Transverse colon (tissue), 4 donors: ENCODE data around the gene IZUMO4. TPM values are rescaled to one million over a fixed set of nuclear protein-coding genes. Genes with fewer than 3 reads are reported as not detected.
A peak's percentile ranks its signal among the peaks of the same experiment; 100 is the strongest.
"Not testable (repeated sequence)": the region's sequence is repeated elsewhere in the genome, so short reads cannot be mapped to it uniquely, and the experiment has no call there.

ENCODE experiments used
- DNase-seq: peaks from one replicate; pipeline ENCODE4 v3.0.0-alpha.2; 2019
- H3K27ac ChIP-seq, 4 donors: fragments of 200-600 bp; sonication (generic); 2 replicates each; pipeline ENCODE4 v1.5.1; 2016 to 2018; ENCODE audit warnings: inconsistent platforms in 4 of 4
- H3K27me3 ChIP-seq: fragments of 200-600 bp; sonication (generic); 2 replicates; pipeline ENCODE4 v1.5.1; 2017; ENCODE audit warnings: inconsistent platforms
- H3K36me3 ChIP-seq, 4 donors: fragments of 200-600 bp; sonication (generic); 2 replicates each; pipeline ENCODE4 v1.5.1; 2017 to 2019; ENCODE audit warnings: inconsistent platforms in 4 of 4
- H3K4me1 ChIP-seq, 4 donors: fragments of 200-600 bp; sonication (generic); 2 replicates each; pipeline ENCODE4 v1.5.1; 2017 to 2020; ENCODE audit warnings: inconsistent platforms in 4 of 4
- H3K4me3 ChIP-seq, 4 donors: fragments of 200-600 bp; sonication (generic); 1 replicate in 1 of 4; 2 replicates in 3 of 4; pipeline versions ENCODE4 v1.5.1 to v1.6.1; 2017 to 2019; ENCODE audit warnings: inconsistent platforms in 4 of 4
- H3K9me3 ChIP-seq, 2 donors: fragments of 200-600 bp; sonication (generic); 2 replicates each; pipeline ENCODE4 v1.5.1; 2017 to 2019; ENCODE audit warnings: inconsistent platforms in 2 of 2
- CTCF ChIP-seq, 5 experiments: fragments of 200-600 bp in 3 of 5; fragments of 450-650 bp in 2 of 5; sonication (generic) in 3 of 5; IDR thresholded peaks; 1 replicate in 2 of 5; 2 replicates in 3 of 5; pipeline ENCODE4 v1.5.1; 2016 to 2017; ENCODE audit warnings: antibody characterized with exemption in 5 of 5, inconsistent platforms in 3 of 5, mild to moderate bottlenecking in 2 of 5, moderate library complexity in 1 of 5
- EP300 ChIP-seq: sonication (generic); formaldehyde crosslinking; IDR thresholded peaks from one replicate; pipeline ENCODE4 v1.6.1; 2017; ENCODE audit warnings: antibody characterized with exemption, low read depth
- POLR2A ChIP-seq: fragments of 450-650 bp; IDR thresholded peaks from one replicate; pipeline ENCODE4 v1.6.1; 2016; ENCODE audit warnings: antibody characterized with exemption, mild to moderate bottlenecking, moderate library complexity
- POLR2AphosphoS5 ChIP-seq, 3 donors: sonication (generic); formaldehyde crosslinking; IDR thresholded peaks; one replicate each; pipeline ENCODE4 v1.6.1; 2016; ENCODE audit warnings: antibody characterized with exemption in 3 of 3
- WGBS, 2 donors: methylation state at CpG; one replicate each; pipeline ENCODE4 v1.1.5; 2018; ENCODE audit warnings: low coverage in 1 of 2; 5-methylcytosine and 5-hydroxymethylcytosine counted together
- in situ Hi-C, 4 donors: fragments of 200-750 bp; cut with MboI; loops; one replicate each; pipeline versions ENCODE4 v1.15.0 to v1.15.1; 2017; ENCODE audit warnings: low sequenced_read_pairs in 3 of 4, low pct_ligation_motif_present in 1 of 4, low pct_unique_long_range_greater_than_20kb in 1 of 4
- intact Hi-C: fragments of 100-400 bp; cut with DNase I; formaldehyde crosslinking; loops from one replicate; pipeline ENCODE4 v1.15.1; 2023; ENCODE audit warnings: low total_unique reads
- total RNA-seq, 4 donors: library from RNA; depleted of rRNA; stranded (reverse); fragments of >200 nt; gene quantifications; one replicate each; pipeline ENCODE4 v1.1.0, GENCODE V29; 2016

The IZUMO4 gene
- total RNA-seq, 4 donors from 2014 or later, result 2.3 to 5.4 TPM; not detected in 2

GRCh38 chr19:2080336-2080988, 16.3 kb upstream of the IZUMO4 start:
- peak overlapping the region; percentile 77 to 99 (median 82) for H3K27ac ChIP-seq

GRCh38 chr19:2081873-2082810, 14.6 kb upstream of the IZUMO4 start:
- Histone ChIP-seq H3K27ac (peak overlapping the region; percentile 77 to 99 (median 82)), H3K36me3 (peaks cover 0 to 15% (median 6%) of the 10 kb centered on the region in 4 donors), H3K27me3 (no peaks in the 10 kb centered on the region), H3K9me3 (no peaks in the 10 kb centered on the region), H3K4me1 (peaks cover 0 to 42% (median 16%) of the 10 kb centered on the region in 4 donors), H3K4me3 (peak overlapping the region in 2 of 4 donors; percentile 4 to 42)
- in situ Hi-C loops, result no loop called here
- 70% methylated on average over 30 of the region's 30 CpGs; no CpG with 5 or more reads in 1 of the 2 donors for WGBS, 2 donors
- intact Hi-C loops, result no loop called here
- TF ChIP-seq POLR2AphosphoS5 (IDR thresholded peaks at IDR 0.05), result no peak
- TF ChIP-seq CTCF (IDR thresholded peaks at IDR 0.05), result no peak
- no peak for TF ChIP-seq POLR2A
- TF ChIP-seq EP300, result no peak
- DNase-seq, result peak; percentile 64

More at GRCh38 chr19:2080336-2080988, 16.3 kb upstream of the IZUMO4 start:
- intact Hi-C loops (no loop called here), in situ Hi-C loops (no loop called here)
- H3K4me3 ChIP-seq, result no peak overlapping the region
- no peaks in the 10 kb centered on the region for H3K9me3 ChIP-seq
- peaks cover 0 to 32% (median 13%) of the 10 kb centered on the region in 4 donors for H3K36me3 ChIP-seq
- no peak for DNase-seq
- WGBS, 2 donors, result 71 to 73% methylated on average over 3 to 23 of the region's 23 CpGs
- H3K27me3 ChIP-seq, result no peaks in the 10 kb centered on the region
- H3K4me1 ChIP-seq, result peaks cover 0 to 27% (median 11%) of the 10 kb centered on the region in 4 donors
- TF ChIP-seq POLR2AphosphoS5 (IDR thresholded peaks at IDR 0.05), result no peak
- TF ChIP-seq POLR2A, result no peak
- TF ChIP-seq EP300, result no peak
- TF ChIP-seq CTCF (IDR thresholded peaks at IDR 0.05), result no peak

- peak in 2 of 3 donors; percentile 21 to 22 for TF ChIP-seq POLR2AphosphoS5 (IDR thresholded peaks at IDR 0.05)
- no peak for TF ChIP-seq EP300
These were observed 13.4 kb upstream of the IZUMO4 start for GRCh38 chr19:2083174-2083854.

GRCh38 chr19:2084993-2085720, 11.6 kb upstream of the IZUMO4 start:
- Histone ChIP-seq H3K36me3 (no peaks in the 10 kb centered on the region), H3K9me3 (no peaks in the 10 kb centered on the region), H3K27ac (peak overlapping the region; percentile 77 to 99 (median 82)), H3K27me3 (no peaks in the 10 kb centered on the region), H3K4me1 (peaks cover 0 to 67% (median 27%) of the 10 kb centered on the region in 4 donors), H3K4me3 (peak overlapping the region in 3 of 4 donors; percentile 11 to 42 (median 14))
- peak in 2 of 3 donors; percentile 41 to 70 for TF ChIP-seq POLR2AphosphoS5 (IDR thresholded peaks at IDR 0.05)
- TF ChIP-seq POLR2A, result no peak
- in situ Hi-C loops, result no loop called here
- 54 to 67% methylated on average over 3 to 28 of the region's 28 CpGs for WGBS, 2 donors
- peak; percentile 88 for DNase-seq
- intact Hi-C loops, result no loop called here

More at GRCh38 chr19:2083174-2083854, 13.4 kb upstream of the IZUMO4 start:
- peak overlapping the region in 2 of 4 donors; percentile 18 to 42 for H3K4me3 ChIP-seq
- peak overlapping the region; percentile 77 to 99 (median 82) for H3K27ac ChIP-seq
- intact Hi-C loops, result no loop called here
- in situ Hi-C loops, result no loop called here
- H3K27me3 ChIP-seq, result no peaks in the 10 kb centered on the region
- DNase-seq, result peak; percentile 64
- 59% methylated on average over 20 of the region's 20 CpGs; no CpG with 5 or more reads in 1 of the 2 donors for WGBS, 2 donors
- H3K9me3 ChIP-seq, result no peaks in the 10 kb centered on the region
- peaks cover 0 to 54% (median 16%) of the 10 kb centered on the region in 4 donors for H3K4me1 ChIP-seq
- H3K36me3 ChIP-seq, result peaks cover 0 to 4% (median 2%) of the 10 kb centered on the region in 4 donors

GRCh38 chr19:2086695-2087620, 9.8 kb upstream of the IZUMO4 start:
- H3K4me1 ChIP-seq, result peaks cover 5 to 73% (median 37%) of the 10 kb centered on the region in 4 donors
- DNase-seq, H3K9me3 ChIP-seq, in situ Hi-C loops, intact Hi-C loops, H3K27me3 ChIP-seq, H3K4me3 ChIP-seq, H3K36me3 ChIP-seq: not testable (repeated sequence)
- peak overlapping the region; percentile 75 to 99 (median 78) for H3K27ac ChIP-seq
- 67 to 77% methylated on average over 12 to 13 of the region's 13 CpGs for WGBS, 2 donors
